Tibial nerve (tissue), 4 donors: Measurements from ENCODE around the gene GNAT1.

ENCODE experiments used
- EP300 ChIP-seq, 2 donors: sonication (generic); formaldehyde crosslinking; IDR thresholded peaks; one replicate each; pipeline ENCODE4 v1.6.1; 2017; ENCODE audit warnings: antibody characterized with exemption in 2 of 2, mild to moderate bottlenecking in 1 of 2
- POLR2A ChIP-seq, 2 donors: fragments of 450-650 bp; IDR thresholded peaks; one replicate each; pipeline ENCODE4 v1.6.1; 2017; ENCODE audit warnings: antibody characterized with exemption in 2 of 2, mild to moderate bottlenecking in 2 of 2, moderate library complexity in 2 of 2
- TF ChIP-seq, protein P1 (sequence below), 5 experiments: fragments of 200-600 bp in 3 of 5; fragments of 450-650 bp in 2 of 5; sonication (generic) in 3 of 5; IDR thresholded peaks; one replicate each; pipeline ENCODE4 v1.5.1; 2016 to 2019; ENCODE audit warnings: antibody characterized with exemption in 5 of 5, mild to moderate bottlenecking in 3 of 5, moderate library complexity in 2 of 5

DNA sequence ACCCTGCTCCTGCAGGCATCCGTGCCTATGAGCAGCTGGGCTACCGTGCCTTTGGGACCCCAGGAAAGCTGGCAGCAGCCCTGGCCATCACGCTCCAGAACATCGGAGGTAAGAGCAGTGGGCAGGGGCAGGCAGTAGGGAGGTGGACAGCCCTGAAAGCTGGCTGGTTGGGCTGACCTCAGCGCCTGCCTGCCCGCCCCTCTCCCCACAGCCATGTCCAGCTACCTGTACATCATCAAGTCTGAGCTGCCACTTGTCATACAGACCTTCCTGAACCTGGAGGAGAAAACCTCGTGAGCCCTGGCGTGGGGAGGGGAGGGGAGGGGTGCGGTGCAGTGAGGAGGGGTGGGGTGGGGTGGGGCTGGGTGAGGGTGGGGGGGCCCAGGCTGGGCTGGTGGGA, 24.1 kb downstream of the GNAT1 start:
- TF ChIP-seq, protein P1, sequence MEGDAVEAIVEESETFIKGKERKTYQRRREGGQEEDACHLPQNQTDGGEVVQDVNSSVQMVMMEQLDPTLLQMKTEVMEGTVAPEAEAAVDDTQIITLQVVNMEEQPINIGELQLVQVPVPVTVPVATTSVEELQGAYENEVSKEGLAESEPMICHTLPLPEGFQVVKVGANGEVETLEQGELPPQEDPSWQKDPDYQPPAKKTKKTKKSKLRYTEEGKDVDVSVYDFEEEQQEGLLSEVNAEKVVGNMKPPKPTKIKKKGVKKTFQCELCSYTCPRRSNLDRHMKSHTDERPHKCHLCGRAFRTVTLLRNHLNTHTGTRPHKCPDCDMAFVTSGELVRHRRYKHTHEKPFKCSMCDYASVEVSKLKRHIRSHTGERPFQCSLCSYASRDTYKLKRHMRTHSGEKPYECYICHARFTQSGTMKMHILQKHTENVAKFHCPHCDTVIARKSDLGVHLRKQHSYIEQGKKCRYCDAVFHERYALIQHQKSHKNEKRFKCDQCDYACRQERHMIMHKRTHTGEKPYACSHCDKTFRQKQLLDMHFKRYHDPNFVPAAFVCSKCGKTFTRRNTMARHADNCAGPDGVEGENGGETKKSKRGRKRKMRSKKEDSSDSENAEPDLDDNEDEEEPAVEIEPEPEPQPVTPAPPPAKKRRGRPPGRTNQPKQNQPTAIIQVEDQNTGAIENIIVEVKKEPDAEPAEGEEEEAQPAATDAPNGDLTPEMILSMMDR (IDR thresholded peaks at IDR 0.05) = no peak
- TF ChIP-seq POLR2A (IDR thresholded peaks at IDR 0.05) (no peak), EP300 (IDR thresholded peaks at IDR 0.05) (no peak)
